RWPE2 (cell line): Measurements from ENCODE around the gene ATP1A2.

Experiments
- ATAC-seq: fragments of 200-7000 bp; cut with Tn5 transposase; 3 replicates; pipeline ENCODE4 v1.9.1; 2021; ENCODE audit warnings: low read depth
- DNase-seq: peaks from one replicate; pipeline ENCODE4 v3.0.0-alpha.2; 2020; ENCODE audit warnings: low spot score
- H3K27ac ChIP-seq: fragments of 450-650 bp; 2 replicates; pipeline ENCODE4 v1.5.1; 2017; ENCODE audit warnings: mild to moderate bottlenecking; ENCODE audit not compliant: poor library complexity, severe bottlenecking
- H3K27me3 ChIP-seq: fragments of 250-450 bp; sonication (Bioruptor Pico); 2 replicates; pipeline ENCODE4 v1.5.1; 2021; ENCODE audit warnings: mild to moderate bottlenecking, moderate library complexity; ENCODE audit not compliant: insufficient read depth, poor library complexity, severe bottlenecking
- H3K36me3 ChIP-seq: fragments of 250-450 bp; sonication (Bioruptor Pico); 2 replicates; pipeline ENCODE4 v1.5.1; 2020; ENCODE audit warnings: low read depth, mild to moderate bottlenecking, moderate library complexity
- H3K4me1 ChIP-seq: fragments of 250-450 bp; sonication (Bioruptor Pico); 2 replicates; pipeline ENCODE4 v1.5.1; 2021; ENCODE audit warnings: mild to moderate bottlenecking, moderate library complexity; ENCODE audit not compliant: insufficient read depth, poor library complexity, severe bottlenecking
- H3K4me3 ChIP-seq: fragments of 250-450 bp; sonication (Bioruptor Pico); 2 replicates; pipeline ENCODE4 v1.5.1; 2021; ENCODE audit warnings: mild to moderate bottlenecking, moderate library complexity; ENCODE audit not compliant: severe bottlenecking
- H3K9me3 ChIP-seq: fragments of 250-450 bp; sonication (Bioruptor Pico); 2 replicates; pipeline ENCODE4 v1.5.1; 2021; ENCODE audit warnings: mild to moderate bottlenecking, moderate library complexity; ENCODE audit not compliant: severe bottlenecking
- TF ChIP-seq, protein P1 (sequence below): fragments of 450-650 bp; IDR thresholded peaks from one replicate; pipeline ENCODE4 v1.5.1; 2017; ENCODE audit warnings: mild to moderate bottlenecking, moderate library complexity; ENCODE audit not compliant: poor library complexity, severe bottlenecking

The ATP1A2 gene

GRCh38 chr1:160127865-160128523, 12.4 kb downstream of the ATP1A2 start:
- Histone ChIP-seq H3K27me3 (no peaks in the 10 kb centered on the region), H3K4me1 (peaks cover 10% of the 10 kb centered on the region), H3K4me3 (no peak overlapping the region), H3K9me3 (no peaks in the 10 kb centered on the region), H3K27ac (no peak overlapping the region), H3K36me3 (no peaks in the 10 kb centered on the region)
- DNase-seq (no peak), ATAC-seq (no peak)
- TF ChIP-seq, protein P1, sequence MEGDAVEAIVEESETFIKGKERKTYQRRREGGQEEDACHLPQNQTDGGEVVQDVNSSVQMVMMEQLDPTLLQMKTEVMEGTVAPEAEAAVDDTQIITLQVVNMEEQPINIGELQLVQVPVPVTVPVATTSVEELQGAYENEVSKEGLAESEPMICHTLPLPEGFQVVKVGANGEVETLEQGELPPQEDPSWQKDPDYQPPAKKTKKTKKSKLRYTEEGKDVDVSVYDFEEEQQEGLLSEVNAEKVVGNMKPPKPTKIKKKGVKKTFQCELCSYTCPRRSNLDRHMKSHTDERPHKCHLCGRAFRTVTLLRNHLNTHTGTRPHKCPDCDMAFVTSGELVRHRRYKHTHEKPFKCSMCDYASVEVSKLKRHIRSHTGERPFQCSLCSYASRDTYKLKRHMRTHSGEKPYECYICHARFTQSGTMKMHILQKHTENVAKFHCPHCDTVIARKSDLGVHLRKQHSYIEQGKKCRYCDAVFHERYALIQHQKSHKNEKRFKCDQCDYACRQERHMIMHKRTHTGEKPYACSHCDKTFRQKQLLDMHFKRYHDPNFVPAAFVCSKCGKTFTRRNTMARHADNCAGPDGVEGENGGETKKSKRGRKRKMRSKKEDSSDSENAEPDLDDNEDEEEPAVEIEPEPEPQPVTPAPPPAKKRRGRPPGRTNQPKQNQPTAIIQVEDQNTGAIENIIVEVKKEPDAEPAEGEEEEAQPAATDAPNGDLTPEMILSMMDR, result no peak

DNA sequence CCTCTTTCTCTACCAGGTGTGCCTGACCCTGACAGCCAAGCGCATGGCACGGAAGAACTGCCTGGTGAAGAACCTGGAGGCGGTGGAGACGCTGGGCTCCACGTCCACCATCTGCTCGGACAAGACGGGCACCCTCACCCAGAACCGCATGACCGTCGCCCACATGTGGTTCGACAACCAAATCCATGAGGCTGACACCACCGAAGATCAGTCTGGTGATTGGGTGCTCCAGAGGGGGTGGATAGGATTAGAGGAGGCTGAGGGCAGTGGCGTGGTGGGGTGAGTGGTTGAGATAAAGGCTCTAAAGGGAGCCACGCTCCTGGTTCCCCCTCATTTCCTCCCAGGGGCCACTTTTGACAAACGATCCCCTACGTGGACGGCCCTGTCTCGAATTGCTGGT, 13.1 kb downstream of the ATP1A2 start:
- DNase-seq, result no peak
- Histone ChIP-seq H3K4me1 (peaks cover 10% of the 10 kb centered on the region), H3K9me3 (no peaks in the 10 kb centered on the region), H3K27me3 (no peaks in the 10 kb centered on the region), H3K4me3 (no peak overlapping the region), H3K36me3 (no peaks in the 10 kb centered on the region), H3K27ac (no peak overlapping the region)
- TF ChIP-seq, protein P1, result no peak
- no peak for ATAC-seq

GRCh38 chr1:160129046-160129445, 13.5 kb downstream of the ATP1A2 start:
- H3K27me3 ChIP-seq, result no peaks in the 10 kb centered on the region
- H3K27ac ChIP-seq, result no peak overlapping the region
- DNase-seq (no peak), ATAC-seq (no peak)
- TF ChIP-seq, protein P1, result no peak
- H3K9me3 ChIP-seq, result no peaks in the 10 kb centered on the region
- H3K36me3 ChIP-seq, result no peaks in the 10 kb centered on the region
- H3K4me3 ChIP-seq, result no peak overlapping the region
- H3K4me1 ChIP-seq, result peaks cover 10% of the 10 kb centered on the region

GRCh38 chr1:160129558-160129957, 14.0 kb downstream of the ATP1A2 start:
- no peak for ATAC-seq
- peaks cover 7% of the 10 kb centered on the region for H3K4me1 ChIP-seq
- H3K9me3 ChIP-seq, result no peaks in the 10 kb centered on the region
- DNase-seq, result no peak
- H3K27me3 ChIP-seq, result no peaks in the 10 kb centered on the region
- TF ChIP-seq, protein P1, result no peak
- H3K36me3 ChIP-seq, result no peaks in the 10 kb centered on the region
- H3K27ac ChIP-seq, result no peak overlapping the region
- H3K4me3 ChIP-seq, result no peak overlapping the region

- Histone ChIP-seq H3K27me3 (no peaks in the 10 kb centered on the region), H3K4me3 (no peak overlapping the region), H3K9me3 (no peaks in the 10 kb centered on the region), H3K4me1 (peaks cover 3% of the 10 kb centered on the region), H3K27ac (no peak overlapping the region), H3K36me3 (no peaks in the 10 kb centered on the region)
- TF ChIP-seq, protein P1, result no peak
- no peak for ATAC-seq
- DNase-seq, result no peak
Observed at GRCh38 chr1:160129966-160130365, 14.4 kb downstream of the ATP1A2 start.
